A549 (cell line): ENCODE data around the gene MRPL12. TPM values are rescaled to one million over a fixed set of nuclear protein-coding genes. Genes with fewer than 3 reads are reported as not detected.

ENCODE experiments used
- ATAC-seq, 2 experiments: fragments of 200-7000 bp in 1 of 2; fragments of >200 bp in 1 of 2; cut with Nextera tagmentation in 1 of 2; cut with Tn5 transposase in 1 of 2; 3 replicates each; pipeline versions ENCODE4 v1.8.0 to v1.9.1; 2018 to 2020; ENCODE audit warnings: mild to moderate bottlenecking in 1 of 2, moderate library complexity in 1 of 2
- CTCF ChIA-PET: fragments of 300-600 bp; sonication (Branson Sonifier 250); formaldehyde crosslinking; extraction: SDS; loops from one replicate; lab custom pipeline; 2021; ENCODE audit warnings: antibody characterized with exemption, inconsistent platforms; lab: Yijun Ruan, JAX
- POLR2A ChIA-PET: fragments of 350-600 bp; formaldehyde crosslinking; extraction: SDS; loops from one replicate; lab custom pipeline; 2021; ENCODE audit warnings: antibody characterized with exemption, inconsistent platforms; lab: Yijun Ruan, JAX
- DNase-seq, 2 experiments: peaks; one replicate each; pipeline versions ENCODE4 v3.0.0 to v3.0.0-alpha.2; 2011 to 2016; ENCODE audit warnings: low read depth in 1 of 2, low spot score in 1 of 2
- FAIRE-seq: peaks from 2 replicates; lab custom pipeline; 2011; peaks lifted over from hg19 to GRCh38; lab: Jason Lieb, UNC
- H3K27ac ChIP-seq, 2 experiments: fragments of >200 bp; sonication (Bioruptor Twin); formaldehyde crosslinking; 3 replicates each; pipeline ENCODE4 v1.5.1; 2016 to 2017
- H3K4me1 ChIP-seq: fragments of >200 bp; sonication (Bioruptor Twin); formaldehyde crosslinking; 3 replicates; pipeline ENCODE4 v1.6.1; 2016
- H3K4me2 ChIP-seq: fragments of >200 bp; sonication (Bioruptor Twin); formaldehyde crosslinking; 3 replicates; pipeline ENCODE4 v1.6.1; 2016
- H3K4me3 ChIP-seq: fragments of >200 bp; sonication (Bioruptor Twin); formaldehyde crosslinking; 3 replicates; pipeline ENCODE4 v1.5.1; 2016
- H3K9me3 ChIP-seq: fragments of >200 bp; sonication (Bioruptor Twin); formaldehyde crosslinking; 3 replicates; pipeline ENCODE4 v1.6.1; 2016
- CBX2 ChIP-seq: fragments of 200-600 bp; sonication (generic); IDR thresholded peaks from 2 replicates; pipeline ENCODE4 v1.6.1; 2016; ENCODE audit warnings: low read depth, mild to moderate bottlenecking, borderline replicate concordance
- CHD2 ChIP-seq: fragments of 150-350 bp; IDR thresholded peaks from 2 replicates; pipeline ENCODE4 v1.6.1; 2014; ENCODE audit warnings: low read length; ENCODE audit not compliant: partially characterized antibody
- FOSL2 ChIP-seq, 2 experiments: fragments of 450-650 bp in 1 of 2; fragments of >200 bp in 1 of 2; sonication (Bioruptor Twin) in 1 of 2; formaldehyde crosslinking; IDR thresholded peaks; 2 replicates each; pipeline versions ENCODE4 v1.5.0 to v1.6.1; 2016 to 2020; ENCODE audit warnings: mild to moderate bottlenecking in 1 of 2, moderate library complexity in 1 of 2
- JUNB ChIP-seq: fragments of >200 bp; sonication (Bioruptor Twin); formaldehyde crosslinking; IDR thresholded peaks from 2 replicates; pipeline ENCODE4 v1.6.1; 2016
- MYC ChIP-seq: IDR thresholded peaks from 2 replicates; pipeline ENCODE4 v1.6.1; 2012; ENCODE audit warnings: mild to moderate bottlenecking, inconsistent platforms, low read length, improper control_type of control experiment, borderline replicate concordance
- RAD21 ChIP-seq, 2 experiments: fragments of >200 bp in 1 of 2; sonication (Bioruptor Twin) in 1 of 2; formaldehyde crosslinking in 1 of 2; IDR thresholded peaks in 1 of 2; conservative IDR thresholded peaks in 1 of 2; 2 replicates in 1 of 2; 3 replicates in 1 of 2; pipeline ENCODE4 v1.6.1; 2012 to 2018; ENCODE audit warnings: inconsistent platforms in 1 of 2
- SMC3 ChIP-seq: fragments of >200 bp; sonication (Bioruptor Twin); formaldehyde crosslinking; IDR thresholded peaks from 3 replicates; pipeline ENCODE4 v1.6.1; 2018; ENCODE audit warnings: inconsistent platforms
- ZNF302 ChIP-seq: fragments of 250-450 bp; sonication (Bioruptor Pico); IDR thresholded peaks from 2 replicates; pipeline ENCODE4 v1.9.0; 2021; ENCODE audit warnings: inconsistent platforms, mild to moderate bottlenecking, moderate library complexity
- WGBS: methylation state at CpG from one replicate; pipeline ENCODE4 v1.1.6; 2017; ENCODE audit errors: missing lambda C conversion rate; 5-methylcytosine and 5-hydroxymethylcytosine counted together
- polyA plus RNA-seq, 4 experiments: library from polyadenylated mRNA; depleted of rRNA in 3 of 4; stranded (reverse); fragments of >200 nt; fragmentation: RNase III in 1 of 4; extraction: RNeasy Plus Mini Kit Qiagen cat#74134 plus additional on column Dnase treatment in 1 of 4; gene quantifications; 2 replicates in 3 of 4; 3 replicates in 1 of 4; pipeline ENCODE4 v1.2.3, GENCODE V29; 2011 to 2017
- TF ChIP-seq, protein P1 (sequence below): fragments of 200-600 bp; sonication (generic); IDR thresholded peaks from 2 replicates; pipeline ENCODE4 v1.6.1; 2016; ENCODE audit warnings: antibody characterized with exemption, mild to moderate bottlenecking, moderate library complexity
- TF ChIP-seq, protein P2 (sequence below): fragments of >200 bp; sonication (Bioruptor Twin); formaldehyde crosslinking; IDR thresholded peaks from 3 replicates; pipeline ENCODE4 v1.5.1; 2016

MRPL12 gene
- polyA plus RNA-seq, 2 of the 4 experiments (the other 2 are of a cell fraction) = 161 to 215 TPM

DNA sequence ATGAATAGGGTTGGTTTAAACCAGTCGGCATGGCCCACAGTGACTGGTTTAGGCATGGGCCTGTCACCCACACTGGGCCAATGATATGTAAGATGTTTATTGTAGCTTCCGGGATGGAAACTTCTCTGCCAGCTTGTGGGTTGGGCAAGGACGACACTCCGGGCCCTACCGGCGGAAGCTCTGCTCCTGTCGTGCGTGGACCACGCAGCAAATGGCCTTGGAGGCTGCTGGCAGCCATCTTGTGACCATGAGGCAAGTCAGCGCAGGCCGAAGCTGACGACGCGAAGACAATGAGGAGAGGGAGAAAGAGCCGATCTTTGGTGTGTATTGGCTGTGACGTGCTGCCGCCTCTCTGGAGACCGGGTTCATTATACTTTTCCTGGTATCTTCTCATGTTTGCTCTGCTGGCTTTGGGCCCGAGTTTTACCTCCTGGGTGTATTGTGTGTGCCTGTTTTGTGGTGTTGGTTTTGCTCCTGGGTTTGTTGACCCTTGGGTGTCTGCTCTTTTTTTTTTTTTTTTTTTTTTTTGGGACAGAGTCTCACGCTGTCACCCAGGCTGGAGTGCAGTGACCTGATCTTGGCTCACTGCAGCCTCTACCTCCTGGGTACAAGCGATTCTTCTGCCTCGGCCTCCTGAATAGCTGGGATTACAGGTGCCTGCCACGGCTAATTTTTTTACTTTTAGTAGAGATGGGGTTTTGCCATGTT lies 24.3 kb downstream of the MRPL12 start:
- H3K4me3 ChIP-seq = no peak overlapping the region
- 0 out of 6 replicates have a peak, but pooled peaks of 1 of the 2 experiments have one; percentile 4 for ATAC-seq
- no peak for FAIRE-seq
- no peak overlapping the region for H3K4me2 ChIP-seq
- 85% methylated on average over 23 of the region's 23 CpGs for WGBS
- peaks cover 20% of the 10 kb centered on the region for H3K4me1 ChIP-seq
- no peak overlapping the region for H3K27ac ChIP-seq
- DNase-seq = no peak
- no peaks in the 10 kb centered on the region for H3K9me3 ChIP-seq
- no peak for TF ChIP-seq JUNB
- no peak for TF ChIP-seq CBX2
- TF ChIP-seq, protein P1, sequence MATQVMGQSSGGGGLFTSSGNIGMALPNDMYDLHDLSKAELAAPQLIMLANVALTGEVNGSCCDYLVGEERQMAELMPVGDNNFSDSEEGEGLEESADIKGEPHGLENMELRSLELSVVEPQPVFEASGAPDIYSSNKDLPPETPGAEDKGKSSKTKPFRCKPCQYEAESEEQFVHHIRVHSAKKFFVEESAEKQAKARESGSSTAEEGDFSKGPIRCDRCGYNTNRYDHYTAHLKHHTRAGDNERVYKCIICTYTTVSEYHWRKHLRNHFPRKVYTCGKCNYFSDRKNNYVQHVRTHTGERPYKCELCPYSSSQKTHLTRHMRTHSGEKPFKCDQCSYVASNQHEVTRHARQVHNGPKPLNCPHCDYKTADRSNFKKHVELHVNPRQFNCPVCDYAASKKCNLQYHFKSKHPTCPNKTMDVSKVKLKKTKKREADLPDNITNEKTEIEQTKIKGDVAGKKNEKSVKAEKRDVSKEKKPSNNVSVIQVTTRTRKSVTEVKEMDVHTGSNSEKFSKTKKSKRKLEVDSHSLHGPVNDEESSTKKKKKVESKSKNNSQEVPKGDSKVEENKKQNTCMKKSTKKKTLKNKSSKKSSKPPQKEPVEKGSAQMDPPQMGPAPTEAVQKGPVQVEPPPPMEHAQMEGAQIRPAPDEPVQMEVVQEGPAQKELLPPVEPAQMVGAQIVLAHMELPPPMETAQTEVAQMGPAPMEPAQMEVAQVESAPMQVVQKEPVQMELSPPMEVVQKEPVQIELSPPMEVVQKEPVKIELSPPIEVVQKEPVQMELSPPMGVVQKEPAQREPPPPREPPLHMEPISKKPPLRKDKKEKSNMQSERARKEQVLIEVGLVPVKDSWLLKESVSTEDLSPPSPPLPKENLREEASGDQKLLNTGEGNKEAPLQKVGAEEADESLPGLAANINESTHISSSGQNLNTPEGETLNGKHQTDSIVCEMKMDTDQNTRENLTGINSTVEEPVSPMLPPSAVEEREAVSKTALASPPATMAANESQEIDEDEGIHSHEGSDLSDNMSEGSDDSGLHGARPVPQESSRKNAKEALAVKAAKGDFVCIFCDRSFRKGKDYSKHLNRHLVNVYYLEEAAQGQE = no peak
- TF ChIP-seq ZNF302 = no peak
- CTCF ChIA-PET = interaction anchor here (0.8 to 1.6 kb wide), 8 partner anchors 13 to 190 kb away, joined by 3 to 6 read pairs (median 3); no protein-coding TSS in a partner anchor
- POLR2A ChIA-PET = no interaction called here

DNA sequence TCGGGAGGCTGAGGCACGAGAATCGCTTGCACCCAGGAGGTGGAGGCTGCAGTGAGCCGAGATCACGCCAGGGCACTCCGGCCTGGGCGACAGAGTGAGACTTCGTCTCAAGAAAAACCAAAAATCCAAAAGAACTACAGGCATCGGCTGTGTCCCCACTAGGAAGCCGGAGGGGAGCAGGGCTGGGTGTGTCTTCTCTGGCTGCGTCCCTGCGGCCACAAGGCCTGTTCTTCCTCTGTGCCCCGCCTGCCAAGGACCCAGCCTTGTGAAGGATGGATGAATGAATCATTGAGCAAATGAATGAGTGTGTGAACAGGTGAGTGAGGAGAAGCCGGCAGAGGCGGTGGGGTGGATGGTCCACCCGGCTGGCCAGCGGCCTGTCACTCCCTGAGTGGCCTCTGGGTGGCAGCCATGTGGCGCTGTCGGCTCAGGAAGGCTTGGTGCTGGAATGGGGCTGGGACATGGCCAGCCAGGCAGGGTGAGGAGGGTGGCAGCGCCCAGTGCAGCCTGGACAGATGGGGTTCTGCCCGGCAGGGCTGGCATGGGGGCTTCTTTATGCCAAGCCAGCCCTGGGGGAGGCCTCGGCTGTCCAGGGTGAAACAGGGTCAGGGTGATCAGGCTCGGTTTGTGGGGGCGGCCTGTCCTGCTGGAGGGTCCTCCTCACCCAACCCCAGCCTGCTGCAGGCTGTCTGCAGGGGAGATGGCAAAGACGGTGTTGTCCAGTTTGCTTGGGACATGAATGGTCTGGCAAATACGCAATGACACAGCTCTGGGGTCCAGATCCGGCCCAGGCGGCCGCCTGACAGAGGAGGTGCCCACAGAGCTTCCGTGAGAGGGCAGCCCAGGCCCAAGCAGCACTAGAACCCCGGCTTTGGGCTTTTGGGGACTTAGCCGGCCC lies 30.6 kb downstream of the MRPL12 start:
- ATAC-seq (peak; percentile 82 to 93), FAIRE-seq (peak; percentile 67), DNase-seq (peak; percentile 82 to 100)
- Histone ChIP-seq H3K9me3 (no peaks in the 10 kb centered on the region), H3K4me2 (peak overlapping the region; percentile 56), H3K4me3 (0 out of 3 replicates have a peak overlapping the region, but pooled peaks have one; percentile 11), H3K4me1 (peaks cover 17% of the 10 kb centered on the region), H3K27ac (peak overlapping the region in 1 of 2 experiments; percentile 11; a peak in 2 of 6 replicates)
- no peak for TF ChIP-seq CHD2
- TF ChIP-seq SMC3 = peak; percentile 87
- TF ChIP-seq, protein P2, sequence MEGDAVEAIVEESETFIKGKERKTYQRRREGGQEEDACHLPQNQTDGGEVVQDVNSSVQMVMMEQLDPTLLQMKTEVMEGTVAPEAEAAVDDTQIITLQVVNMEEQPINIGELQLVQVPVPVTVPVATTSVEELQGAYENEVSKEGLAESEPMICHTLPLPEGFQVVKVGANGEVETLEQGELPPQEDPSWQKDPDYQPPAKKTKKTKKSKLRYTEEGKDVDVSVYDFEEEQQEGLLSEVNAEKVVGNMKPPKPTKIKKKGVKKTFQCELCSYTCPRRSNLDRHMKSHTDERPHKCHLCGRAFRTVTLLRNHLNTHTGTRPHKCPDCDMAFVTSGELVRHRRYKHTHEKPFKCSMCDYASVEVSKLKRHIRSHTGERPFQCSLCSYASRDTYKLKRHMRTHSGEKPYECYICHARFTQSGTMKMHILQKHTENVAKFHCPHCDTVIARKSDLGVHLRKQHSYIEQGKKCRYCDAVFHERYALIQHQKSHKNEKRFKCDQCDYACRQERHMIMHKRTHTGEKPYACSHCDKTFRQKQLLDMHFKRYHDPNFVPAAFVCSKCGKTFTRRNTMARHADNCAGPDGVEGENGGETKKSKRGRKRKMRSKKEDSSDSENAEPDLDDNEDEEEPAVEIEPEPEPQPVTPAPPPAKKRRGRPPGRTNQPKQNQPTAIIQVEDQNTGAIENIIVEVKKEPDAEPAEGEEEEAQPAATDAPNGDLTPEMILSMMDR = peak; percentile 97
- peak; percentile 97 to 98 for TF ChIP-seq RAD21 (conservative IDR thresholded peaks at IDR 0.05 in 1 of 2, IDR thresholded peaks at IDR 0.05 in 1 of 2)
- no peak for TF ChIP-seq FOSL2 (IDR thresholded peaks at IDR 0.05)
- TF ChIP-seq FOSL2 (CRISPR knock-in tag; IDR thresholded peaks at IDR 0.05) = peak; percentile 31
- TF ChIP-seq MYC = 0 out of 2 replicates have a peak, but pooled peaks have one; percentile 33
- 32% methylated on average over 31 of the region's 32 CpGs for WGBS
- POLR2A ChIA-PET = no interaction called here
- CTCF ChIA-PET = interaction anchor here (0.6 to 8.4 kb wide), 31 partner anchors 11 to 288 kb away, joined by 3 to 96 read pairs (median 5); partner anchors contain the start of gene MCRIP1
